ENCODE measurements around the gene ZNF471. TPM values are rescaled to one million over a fixed set of nuclear protein-coding genes. Genes with fewer than 3 reads are reported as not detected.
A peak's percentile ranks its signal among the peaks of the same experiment; 100 is the strongest.

Gene ZNF471
- total RNA-seq, 1 donor from 2014 or later = 0.02 TPM

DNA sequence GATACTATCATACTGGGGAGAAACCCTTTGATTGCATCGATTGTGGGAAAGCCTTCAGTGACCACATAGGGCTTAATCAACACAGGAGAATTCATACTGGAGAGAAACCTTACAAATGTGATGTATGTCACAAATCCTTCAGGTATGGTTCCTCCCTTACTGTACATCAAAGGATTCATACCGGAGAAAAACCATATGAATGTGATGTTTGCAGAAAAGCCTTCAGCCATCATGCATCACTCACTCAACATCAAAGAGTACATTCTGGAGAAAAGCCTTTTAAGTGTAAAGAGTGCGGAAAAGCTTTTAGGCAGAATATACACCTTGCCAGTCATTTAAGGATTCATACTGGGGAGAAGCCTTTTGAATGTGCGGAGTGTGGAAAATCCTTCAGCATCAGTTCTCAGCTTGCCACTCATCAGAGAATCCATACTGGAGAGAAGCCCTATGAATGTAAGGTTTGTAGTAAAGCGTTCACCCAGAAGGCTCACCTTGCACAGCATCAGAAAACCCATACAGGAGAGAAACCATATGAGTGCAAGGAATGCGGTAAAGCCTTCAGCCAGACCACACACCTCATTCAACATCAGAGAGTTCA lies 46.7 kb downstream of the ZNF471 start:
- Mint-ChIP-seq H3K9me3 (ENCODE audit: low read depth) (peaks cover 69% of the 10 kb centered on the region), H3K4me1 (ENCODE audit: low read depth) (no peaks in the 10 kb centered on the region), H3K36me3 (ENCODE audit: low read depth) (peaks cover 66% of the 10 kb centered on the region), H3K27ac (ENCODE audit: unreplicated experiment) (no peak overlapping the region), H3K4me3 (ENCODE audit: unreplicated experiment) (no peak overlapping the region), H3K27me3 (ENCODE audit: low read depth) (no peaks in the 10 kb centered on the region)
- no peak for DNase-seq (ENCODE audit: low spot score)
- TF ChIP-seq, protein P1, sequence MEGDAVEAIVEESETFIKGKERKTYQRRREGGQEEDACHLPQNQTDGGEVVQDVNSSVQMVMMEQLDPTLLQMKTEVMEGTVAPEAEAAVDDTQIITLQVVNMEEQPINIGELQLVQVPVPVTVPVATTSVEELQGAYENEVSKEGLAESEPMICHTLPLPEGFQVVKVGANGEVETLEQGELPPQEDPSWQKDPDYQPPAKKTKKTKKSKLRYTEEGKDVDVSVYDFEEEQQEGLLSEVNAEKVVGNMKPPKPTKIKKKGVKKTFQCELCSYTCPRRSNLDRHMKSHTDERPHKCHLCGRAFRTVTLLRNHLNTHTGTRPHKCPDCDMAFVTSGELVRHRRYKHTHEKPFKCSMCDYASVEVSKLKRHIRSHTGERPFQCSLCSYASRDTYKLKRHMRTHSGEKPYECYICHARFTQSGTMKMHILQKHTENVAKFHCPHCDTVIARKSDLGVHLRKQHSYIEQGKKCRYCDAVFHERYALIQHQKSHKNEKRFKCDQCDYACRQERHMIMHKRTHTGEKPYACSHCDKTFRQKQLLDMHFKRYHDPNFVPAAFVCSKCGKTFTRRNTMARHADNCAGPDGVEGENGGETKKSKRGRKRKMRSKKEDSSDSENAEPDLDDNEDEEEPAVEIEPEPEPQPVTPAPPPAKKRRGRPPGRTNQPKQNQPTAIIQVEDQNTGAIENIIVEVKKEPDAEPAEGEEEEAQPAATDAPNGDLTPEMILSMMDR (IDR thresholded peaks at IDR 0.05) = no peak

DNA sequence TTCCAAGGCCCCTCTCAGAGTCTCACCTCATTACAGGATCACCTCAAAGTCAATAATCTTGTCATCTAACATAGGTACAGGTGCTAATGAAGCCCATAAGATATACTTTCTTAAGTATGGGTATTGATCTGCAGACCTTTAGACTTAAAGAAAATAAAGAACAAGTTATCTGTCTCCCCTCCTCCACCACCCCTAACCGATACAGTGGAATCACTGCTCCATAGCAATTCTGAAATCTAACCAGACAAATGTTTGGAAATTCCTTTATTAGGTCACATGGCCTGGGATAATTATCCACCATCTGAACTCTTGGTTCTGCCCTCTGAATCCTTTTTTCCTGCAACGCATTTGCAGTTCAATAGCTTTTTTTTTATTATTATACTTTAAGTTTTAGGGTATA lies 55.1 kb downstream of the ZNF471 start:
- peaks cover 82% of the 10 kb centered on the region for H3K9me3 Mint-ChIP-seq (ENCODE audit: low read depth)
- H3K36me3 Mint-ChIP-seq (ENCODE audit: low read depth) = peaks cover 44% of the 10 kb centered on the region
- DNase-seq (ENCODE audit: low spot score) = no peak
- H3K4me1 Mint-ChIP-seq (ENCODE audit: low read depth) = peaks cover 11% of the 10 kb centered on the region
- no peak overlapping the region for H3K4me3 Mint-ChIP-seq (ENCODE audit: unreplicated experiment)
- TF ChIP-seq, protein P1 (IDR thresholded peaks at IDR 0.05) = no peak
- no peaks in the 10 kb centered on the region for H3K27me3 Mint-ChIP-seq (ENCODE audit: low read depth)
- no peak overlapping the region for H3K27ac Mint-ChIP-seq (ENCODE audit: unreplicated experiment)

DNA sequence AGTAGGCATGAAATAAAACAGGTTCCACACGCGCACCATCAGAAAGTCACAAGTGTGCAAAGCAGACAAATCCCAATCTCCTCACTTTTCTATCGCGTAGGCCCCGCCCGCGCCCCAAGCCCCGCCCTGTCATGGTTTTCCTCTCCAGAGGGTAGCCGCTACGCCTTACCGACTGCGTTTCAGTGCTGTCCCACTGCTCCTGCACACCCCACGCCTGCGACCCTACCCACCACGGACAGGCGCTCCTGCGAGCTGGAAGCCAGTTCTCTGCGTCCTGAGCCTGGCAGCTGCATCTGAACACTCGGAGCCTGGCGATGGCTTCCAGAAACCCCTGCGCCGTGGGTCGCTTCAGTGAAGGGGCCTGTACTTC lies 59.2 kb downstream of the ZNF471 start:
- H3K36me3 Mint-ChIP-seq (ENCODE audit: low read depth) = peaks cover 57% of the 10 kb centered on the region
- H3K9me3 Mint-ChIP-seq (ENCODE audit: low read depth) = peaks cover 76% of the 10 kb centered on the region

DNA sequence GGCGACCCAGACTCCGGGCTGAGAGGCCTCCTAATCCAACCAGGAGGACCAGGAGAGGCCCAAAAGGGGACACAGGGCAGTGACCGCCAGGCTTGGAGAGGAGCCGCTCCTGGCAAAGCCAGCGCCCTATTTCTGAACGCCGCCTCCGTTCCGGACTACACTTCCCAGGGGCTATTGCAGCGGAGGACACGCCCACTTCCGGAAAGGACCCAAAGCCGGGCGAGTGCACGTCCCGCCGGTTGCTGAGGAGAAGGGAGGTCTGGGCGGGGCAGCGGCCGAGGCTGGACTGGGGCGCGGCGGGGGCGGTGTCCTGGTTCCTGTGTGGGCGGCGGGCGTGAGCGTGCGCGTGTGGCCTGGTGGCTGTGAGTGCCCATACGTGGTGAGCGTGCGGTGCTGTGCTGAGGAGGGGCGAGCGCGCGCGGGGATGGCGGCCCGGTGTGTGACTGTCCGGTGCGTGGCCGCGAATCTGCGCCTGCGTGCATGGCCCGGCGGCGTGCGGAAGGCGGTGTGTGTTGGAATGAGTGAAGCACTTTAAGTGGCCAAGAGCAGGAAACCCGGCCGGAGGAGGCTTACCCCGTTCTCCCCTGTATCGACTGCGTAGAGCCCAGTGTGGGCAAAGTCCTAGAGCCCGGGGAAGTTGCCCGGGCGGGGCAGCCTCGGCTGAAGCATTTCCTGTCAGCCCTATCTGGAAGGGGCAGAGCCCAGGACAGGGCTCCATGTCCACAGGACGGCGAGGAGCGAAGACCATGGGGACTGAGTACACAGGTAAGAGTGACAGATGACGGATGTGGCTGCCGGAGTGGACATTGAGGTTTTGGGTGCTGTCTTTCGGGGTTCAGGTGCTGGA lies 59.8 kb downstream of the ZNF471 start, which contains the start of gene ZNF470:
Gene ZNF470 (plus strand): TSS at position 195 of the 847 bp plus-strand sequence. CDS start 2,844 bp downstream, outside the sequence.
- Mint-ChIP-seq H3K9me3 (ENCODE audit: low read depth) (peaks cover 71% of the 10 kb centered on the region), H3K27ac (ENCODE audit: unreplicated experiment) (peak within 1 kb of the TSS; percentile 86), H3K4me3 (ENCODE audit: unreplicated experiment) (peak within 1 kb of the TSS; percentile 99), H3K27me3 (ENCODE audit: low read depth) (no peaks in the 10 kb centered on the region), H3K36me3 (ENCODE audit: low read depth) (peaks cover 59% of the 10 kb centered on the region), H3K4me1 (ENCODE audit: low read depth) (peaks cover 14% of the 10 kb centered on the region)
- DNase-seq (ENCODE audit: low spot score) = peak; percentile 96
- TF ChIP-seq, protein P1 (IDR thresholded peaks at IDR 0.05) = no peak

More for the DNA sequence above, 59.2 kb downstream of the ZNF471 start:
- DNase-seq (ENCODE audit: low spot score) = no peak
- no peaks in the 10 kb centered on the region for H3K27me3 Mint-ChIP-seq (ENCODE audit: low read depth)
- peak overlapping the region; percentile 86 for H3K27ac Mint-ChIP-seq (ENCODE audit: unreplicated experiment)
- TF ChIP-seq, protein P1 (IDR thresholded peaks at IDR 0.05) = peak; percentile 13
- H3K4me3 Mint-ChIP-seq (ENCODE audit: unreplicated experiment) = peak overlapping the region; percentile 99
- H3K4me1 Mint-ChIP-seq (ENCODE audit: low read depth) = peaks cover 14% of the 10 kb centered on the region

DNA sequence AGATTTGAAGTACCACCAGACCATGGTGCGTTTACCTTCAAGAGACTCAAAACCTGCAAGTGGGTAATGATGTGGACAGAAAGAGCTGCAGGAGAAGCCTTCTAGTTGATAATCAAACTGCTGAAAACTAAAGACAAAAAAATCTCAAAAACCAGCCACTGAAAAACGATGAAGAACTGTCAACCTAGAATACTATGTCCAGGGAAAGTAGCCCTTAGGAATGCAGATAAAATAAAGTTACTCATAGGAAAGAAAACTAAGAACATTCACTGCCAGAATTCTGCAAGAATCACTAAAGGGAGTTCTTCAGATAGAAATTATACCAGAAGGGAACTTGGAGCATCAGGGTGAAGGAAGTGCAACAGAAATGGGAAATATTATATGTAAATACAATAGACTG lies 64.9 kb downstream of the ZNF471 start:
- Mint-ChIP-seq H3K27me3 (ENCODE audit: low read depth) (no peaks in the 10 kb centered on the region), H3K36me3 (ENCODE audit: low read depth) (peaks cover 77% of the 10 kb centered on the region), H3K4me1 (ENCODE audit: low read depth) (peaks cover 5% of the 10 kb centered on the region), H3K9me3 (ENCODE audit: low read depth) (peaks cover 80% of the 10 kb centered on the region), H3K4me3 (ENCODE audit: unreplicated experiment) (no peak overlapping the region), H3K27ac (ENCODE audit: unreplicated experiment) (no peak overlapping the region)
- DNase-seq (ENCODE audit: low spot score) = no peak
- TF ChIP-seq, protein P1 (IDR thresholded peaks at IDR 0.05) = no peak

Data from chondrocyte (in vitro differentiated cells).